PFSK-1 (cell line): Measurements from ENCODE around the gene BCAP31.

Experiments
- FOXP2 ChIP-seq: optimal IDR thresholded peaks from 2 replicates; pipeline ENCODE3; 2011; ENCODE audit warnings: borderline replicate concordance, control low read depth, inconsistent platforms; ENCODE audit not compliant: insufficient read depth; ENCODE audit errors: extremely low read length, extremely low read depth
- POLR2AphosphoS5 ChIP-seq: IDR thresholded peaks from 2 replicates; pipeline ENCODE4 v1.6.1; 2012; ENCODE audit warnings: low read depth, mild to moderate bottlenecking, control low read depth, low read length, moderate library complexity
- SIN3A ChIP-seq: IDR thresholded peaks from 2 replicates; pipeline ENCODE4 v1.6.1; 2012; ENCODE audit warnings: mild to moderate bottlenecking, low read length, moderate library complexity, borderline replicate concordance; ENCODE audit not compliant: insufficient read depth
- TAF1 ChIP-seq: IDR thresholded peaks from 2 replicates; pipeline ENCODE4 v1.6.1; 2012; ENCODE audit warnings: low read length, control low read depth, borderline replicate concordance; ENCODE audit not compliant: insufficient read depth
- TF ChIP-seq, protein P1 (sequence below), 2 experiments: IDR thresholded peaks; 2 replicates each; pipeline versions ENCODE4 v1.6.1 to v1.8.0; 2011 to 2012; ENCODE audit warnings: low read depth in 2 of 2, low read length in 2 of 2, control low read depth in 1 of 2, inconsistent platforms in 1 of 2, mild to moderate bottlenecking in 1 of 2, moderate library complexity in 1 of 2; ENCODE audit not compliant: insufficient read depth in 1 of 2

BCAP31 gene

DNA sequence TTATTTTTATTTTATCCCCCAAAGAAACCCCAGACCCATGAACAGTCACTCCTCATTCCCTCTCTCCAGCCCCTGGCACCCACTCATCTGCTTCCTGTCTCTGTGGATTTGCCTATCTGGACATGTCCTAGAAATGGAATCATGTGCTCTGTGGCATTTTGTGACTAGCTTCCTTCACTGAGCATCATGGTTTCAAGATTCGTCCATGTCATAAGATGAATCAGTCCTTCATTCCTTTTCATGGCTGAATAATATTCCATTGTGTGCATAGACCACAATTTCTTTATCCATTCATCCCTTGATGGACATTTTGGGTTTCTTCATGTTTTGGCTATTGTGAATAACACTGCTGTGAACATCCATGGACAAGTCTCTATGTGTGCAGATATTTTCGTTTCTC is 10.7 kb upstream of the BCAP31 start:
- TF ChIP-seq POLR2AphosphoS5 (no peak), TAF1 (no peak), SIN3A (no peak), FOXP2 (no peak)
- TF ChIP-seq, protein P1, sequence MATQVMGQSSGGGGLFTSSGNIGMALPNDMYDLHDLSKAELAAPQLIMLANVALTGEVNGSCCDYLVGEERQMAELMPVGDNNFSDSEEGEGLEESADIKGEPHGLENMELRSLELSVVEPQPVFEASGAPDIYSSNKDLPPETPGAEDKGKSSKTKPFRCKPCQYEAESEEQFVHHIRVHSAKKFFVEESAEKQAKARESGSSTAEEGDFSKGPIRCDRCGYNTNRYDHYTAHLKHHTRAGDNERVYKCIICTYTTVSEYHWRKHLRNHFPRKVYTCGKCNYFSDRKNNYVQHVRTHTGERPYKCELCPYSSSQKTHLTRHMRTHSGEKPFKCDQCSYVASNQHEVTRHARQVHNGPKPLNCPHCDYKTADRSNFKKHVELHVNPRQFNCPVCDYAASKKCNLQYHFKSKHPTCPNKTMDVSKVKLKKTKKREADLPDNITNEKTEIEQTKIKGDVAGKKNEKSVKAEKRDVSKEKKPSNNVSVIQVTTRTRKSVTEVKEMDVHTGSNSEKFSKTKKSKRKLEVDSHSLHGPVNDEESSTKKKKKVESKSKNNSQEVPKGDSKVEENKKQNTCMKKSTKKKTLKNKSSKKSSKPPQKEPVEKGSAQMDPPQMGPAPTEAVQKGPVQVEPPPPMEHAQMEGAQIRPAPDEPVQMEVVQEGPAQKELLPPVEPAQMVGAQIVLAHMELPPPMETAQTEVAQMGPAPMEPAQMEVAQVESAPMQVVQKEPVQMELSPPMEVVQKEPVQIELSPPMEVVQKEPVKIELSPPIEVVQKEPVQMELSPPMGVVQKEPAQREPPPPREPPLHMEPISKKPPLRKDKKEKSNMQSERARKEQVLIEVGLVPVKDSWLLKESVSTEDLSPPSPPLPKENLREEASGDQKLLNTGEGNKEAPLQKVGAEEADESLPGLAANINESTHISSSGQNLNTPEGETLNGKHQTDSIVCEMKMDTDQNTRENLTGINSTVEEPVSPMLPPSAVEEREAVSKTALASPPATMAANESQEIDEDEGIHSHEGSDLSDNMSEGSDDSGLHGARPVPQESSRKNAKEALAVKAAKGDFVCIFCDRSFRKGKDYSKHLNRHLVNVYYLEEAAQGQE (IDR thresholded peaks at IDR 0.05; ENCODE audit: insufficient read depth in 1 of 2, low read depth in 2 of 2, low read length in 2 of 2) = no peak

DNA sequence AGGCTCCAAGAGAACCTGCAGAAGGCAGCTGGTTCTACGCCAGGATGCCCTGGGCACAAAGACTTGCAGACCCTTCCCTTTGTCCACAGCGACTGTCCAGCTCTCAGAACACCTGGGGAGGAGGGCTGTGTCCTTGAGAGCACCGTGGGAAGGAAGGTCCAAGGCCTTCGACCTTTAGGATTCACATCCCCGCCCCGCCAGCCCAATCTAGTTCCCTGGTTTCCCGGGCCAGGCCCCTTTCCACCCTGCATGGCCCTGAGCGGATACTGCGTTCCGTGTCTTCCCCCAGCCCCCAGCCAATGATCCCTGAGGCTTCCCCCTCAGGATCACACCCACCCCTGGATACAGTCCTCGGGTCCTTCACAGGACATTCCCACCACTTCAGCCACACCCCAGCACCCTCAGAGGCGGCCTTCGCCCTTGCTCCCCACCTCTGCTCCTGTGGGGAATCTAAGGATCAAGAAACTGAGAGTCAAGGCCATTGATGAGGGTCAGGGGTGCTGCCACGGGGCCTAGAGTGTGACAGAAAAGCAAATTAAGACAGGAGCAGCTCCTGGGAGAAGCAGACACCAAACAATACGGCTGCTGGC is 9.6 kb upstream of the BCAP31 start:
- TF ChIP-seq FOXP2 (no peak), SIN3A (no peak), TAF1 (no peak), POLR2AphosphoS5 (no peak)
- TF ChIP-seq, protein P1 (IDR thresholded peaks at IDR 0.05; ENCODE audit: insufficient read depth in 1 of 2, low read depth in 2 of 2, low read length in 2 of 2) = no peak

DNA sequence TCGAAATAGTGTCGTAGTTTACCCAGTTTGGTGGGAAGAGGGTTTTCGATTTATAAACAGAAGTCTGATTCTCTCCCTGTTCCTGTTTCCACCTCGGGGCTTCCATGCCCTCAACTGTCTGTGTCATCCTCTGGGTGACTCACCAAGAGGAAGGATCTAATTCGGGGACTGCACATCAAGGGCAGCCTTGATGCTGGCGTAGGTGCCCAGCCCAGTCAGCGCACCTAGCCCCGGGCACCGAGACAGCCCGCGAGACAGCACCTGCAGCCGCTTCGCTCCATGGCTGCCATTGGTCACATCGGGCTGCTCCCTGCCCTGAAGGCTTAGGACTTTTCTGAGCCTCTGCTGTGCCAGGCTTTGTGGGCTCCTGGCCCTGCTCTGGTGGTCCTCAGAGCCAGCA is 8.2 kb upstream of the BCAP31 start:
- TF ChIP-seq POLR2AphosphoS5 (no peak), TAF1 (no peak), FOXP2 (no peak), SIN3A (no peak)
- TF ChIP-seq, protein P1 (IDR thresholded peaks at IDR 0.05; ENCODE audit: insufficient read depth in 1 of 2, low read depth in 2 of 2, low read length in 2 of 2) = no peak

DNA sequence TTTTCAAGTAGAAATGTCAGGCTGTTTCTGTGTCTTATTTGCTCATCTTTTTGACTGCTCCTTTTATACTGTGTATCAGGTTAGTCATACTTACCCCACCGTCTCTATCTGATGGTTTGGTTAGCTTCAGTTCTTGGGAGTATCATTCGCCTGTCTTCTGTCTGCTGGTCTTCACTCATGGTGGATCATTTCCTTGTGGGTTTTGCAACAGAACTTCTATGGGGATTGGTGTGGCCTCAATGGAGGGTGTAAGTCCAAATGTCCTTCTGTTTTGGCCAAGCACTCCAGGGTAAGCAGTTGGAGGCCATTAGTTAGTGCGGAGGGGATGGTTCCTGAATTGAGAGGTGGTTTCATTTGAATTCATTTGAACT is 7.6 kb upstream of the BCAP31 start:
- TF ChIP-seq SIN3A (no peak), POLR2AphosphoS5 (no peak), FOXP2 (no peak), TAF1 (no peak)
- TF ChIP-seq, protein P1 (IDR thresholded peaks at IDR 0.05; ENCODE audit: insufficient read depth in 1 of 2, low read depth in 2 of 2, low read length in 2 of 2) = no peak
